Putamen (tissue), 1 donor: ENCODE results near the gene LASP1NB.
"Not testable (repeated sequence)": the region's sequence is repeated elsewhere in the genome, so short reads cannot be mapped to it uniquely, and the experiment has no call there.

Experiments
- DNase-seq: peaks from one replicate; pipeline ENCODE4 v3.0.0-alpha.2; 2016; ENCODE audit warnings: low spot score

LASP1NB gene

DNA sequence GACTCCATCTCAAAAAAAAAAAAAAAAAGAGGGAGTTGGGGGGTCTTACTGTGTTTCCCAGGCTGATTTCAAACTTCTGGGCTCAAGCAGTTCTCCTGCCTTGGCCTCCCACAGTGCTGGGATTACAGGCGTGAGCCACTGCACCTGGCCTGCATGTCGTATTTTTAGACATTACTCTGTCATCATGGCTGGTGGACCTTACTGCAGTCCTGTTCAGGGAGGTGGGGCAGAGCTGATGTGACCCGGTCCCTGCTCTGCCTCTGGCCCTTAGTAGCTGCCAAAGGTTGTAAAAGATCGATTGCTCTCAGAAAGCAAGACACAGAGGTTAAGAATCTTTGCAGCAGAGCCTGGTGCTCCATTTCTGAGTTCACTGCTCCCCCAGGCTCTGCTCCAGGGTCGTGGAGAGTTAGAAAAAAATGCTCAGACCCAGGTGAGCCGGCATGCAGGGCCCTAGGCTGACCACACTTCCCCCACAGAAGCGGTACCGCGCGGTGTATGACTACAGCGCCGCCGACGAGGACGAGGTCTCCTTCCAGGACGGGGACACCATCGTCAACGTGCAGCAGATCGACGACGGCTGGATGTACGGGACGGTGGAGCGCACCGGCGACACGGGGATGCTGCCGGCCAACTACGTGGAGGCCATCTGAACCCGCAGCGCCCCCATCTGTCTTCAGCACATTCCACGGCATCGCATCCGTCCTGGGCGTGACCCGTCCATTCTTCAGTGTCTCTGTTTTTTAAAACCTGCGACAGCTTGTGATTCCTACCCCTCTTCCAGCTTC, 7.1 kb upstream of the LASP1NB start:
- no peak for DNase-seq

DNA sequence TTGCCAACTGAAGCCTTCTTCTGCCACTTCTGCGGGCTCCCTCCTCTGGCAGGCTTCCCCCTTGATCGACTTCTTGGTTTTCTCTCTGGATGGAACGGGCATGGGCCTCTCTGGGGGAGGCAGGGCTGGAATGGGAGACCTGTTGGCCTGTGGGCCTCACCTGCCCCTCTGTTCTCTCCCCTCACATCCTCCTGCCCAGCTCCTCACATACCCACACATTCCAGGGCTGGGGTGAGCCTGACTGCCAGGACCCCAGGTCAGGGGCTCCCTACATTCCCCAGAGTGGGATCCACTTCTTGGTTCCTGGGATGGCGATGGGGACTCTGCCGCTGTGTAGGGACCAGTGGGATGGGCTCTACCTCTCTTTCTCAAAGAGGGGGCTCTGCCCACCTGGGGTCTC, 6.5 kb upstream of the LASP1NB start:
- DNase-seq: no peak

DNA sequence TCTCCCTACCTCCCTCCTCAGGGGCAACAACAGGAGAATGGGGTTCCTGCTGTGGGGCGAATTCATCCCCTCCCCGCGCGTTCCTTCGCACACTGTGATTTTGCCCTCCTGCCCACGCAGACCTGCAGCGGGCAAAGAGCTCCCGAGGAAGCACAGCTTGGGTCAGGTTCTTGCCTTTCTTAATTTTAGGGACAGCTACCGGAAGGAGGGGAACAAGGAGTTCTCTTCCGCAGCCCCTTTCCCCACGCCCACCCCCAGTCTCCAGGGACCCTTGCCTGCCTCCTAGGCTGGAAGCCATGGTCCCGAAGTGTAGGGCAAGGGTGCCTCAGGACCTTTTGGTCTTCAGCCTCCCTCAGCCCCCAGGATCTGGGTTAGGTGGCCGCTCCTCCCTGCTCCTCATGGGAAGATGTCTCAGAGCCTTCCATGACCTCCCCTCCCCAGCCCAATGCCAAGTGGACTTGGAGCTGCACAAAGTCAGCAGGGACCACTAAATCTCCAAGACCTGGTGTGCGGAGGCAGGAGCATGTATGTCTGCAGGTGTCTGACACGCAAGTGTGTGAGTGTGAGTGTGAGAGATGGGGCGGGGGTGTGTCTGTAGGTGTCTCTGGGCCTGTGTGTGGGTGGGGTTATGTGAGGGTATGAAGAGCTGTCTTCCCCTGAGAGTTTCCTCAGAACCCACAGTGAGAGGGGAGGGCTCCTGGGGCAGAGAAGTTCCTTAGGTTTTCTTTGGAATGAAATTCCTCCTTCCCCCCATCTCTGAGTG, 5.9 kb upstream of the LASP1NB start:
- DNase-seq: no peak

DNA sequence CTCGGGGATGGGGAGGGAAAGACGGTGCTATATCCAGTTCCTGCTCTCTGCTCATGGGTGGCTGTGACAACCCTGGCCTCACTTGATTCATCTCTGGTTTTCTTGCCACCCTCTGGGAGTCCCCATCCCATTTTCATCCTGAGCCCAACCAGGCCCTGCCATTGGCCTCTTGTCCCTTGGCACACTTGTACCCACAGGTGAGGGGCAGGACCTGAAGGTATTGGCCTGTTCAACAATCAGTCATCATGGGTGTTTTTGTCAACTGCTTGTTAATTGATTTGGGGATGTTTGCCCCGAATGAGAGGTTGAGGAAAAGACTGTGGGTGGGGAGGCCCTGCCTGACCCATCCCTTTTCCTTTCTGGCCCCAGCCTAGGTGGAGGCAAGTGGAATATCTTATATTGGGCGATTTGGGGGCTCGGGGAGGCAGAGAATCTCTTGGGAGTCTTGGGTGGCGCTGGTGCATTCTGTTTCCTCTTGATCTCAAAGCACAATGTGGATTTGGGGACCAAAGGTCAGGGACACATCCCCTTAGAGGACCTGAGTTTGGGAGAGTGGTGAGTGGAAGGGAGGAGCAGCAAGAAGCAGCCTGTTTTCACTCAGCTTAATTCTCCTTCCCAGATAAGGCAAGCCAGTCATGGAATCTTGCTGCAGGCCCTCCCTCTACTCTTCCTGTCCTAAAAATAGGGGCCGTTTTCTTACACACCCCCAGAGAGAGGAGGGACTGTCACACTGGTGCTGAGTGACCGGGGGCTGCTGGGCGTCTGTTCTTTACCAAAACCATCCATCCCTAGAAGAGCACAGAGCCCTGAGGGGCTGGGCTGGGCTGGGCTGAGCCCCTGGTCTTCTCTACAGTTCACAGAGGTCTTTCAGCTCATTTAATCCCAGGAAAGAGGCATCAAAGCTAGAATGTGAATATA, 4.8 kb upstream of the LASP1NB start:
- no peak for DNase-seq

DNA sequence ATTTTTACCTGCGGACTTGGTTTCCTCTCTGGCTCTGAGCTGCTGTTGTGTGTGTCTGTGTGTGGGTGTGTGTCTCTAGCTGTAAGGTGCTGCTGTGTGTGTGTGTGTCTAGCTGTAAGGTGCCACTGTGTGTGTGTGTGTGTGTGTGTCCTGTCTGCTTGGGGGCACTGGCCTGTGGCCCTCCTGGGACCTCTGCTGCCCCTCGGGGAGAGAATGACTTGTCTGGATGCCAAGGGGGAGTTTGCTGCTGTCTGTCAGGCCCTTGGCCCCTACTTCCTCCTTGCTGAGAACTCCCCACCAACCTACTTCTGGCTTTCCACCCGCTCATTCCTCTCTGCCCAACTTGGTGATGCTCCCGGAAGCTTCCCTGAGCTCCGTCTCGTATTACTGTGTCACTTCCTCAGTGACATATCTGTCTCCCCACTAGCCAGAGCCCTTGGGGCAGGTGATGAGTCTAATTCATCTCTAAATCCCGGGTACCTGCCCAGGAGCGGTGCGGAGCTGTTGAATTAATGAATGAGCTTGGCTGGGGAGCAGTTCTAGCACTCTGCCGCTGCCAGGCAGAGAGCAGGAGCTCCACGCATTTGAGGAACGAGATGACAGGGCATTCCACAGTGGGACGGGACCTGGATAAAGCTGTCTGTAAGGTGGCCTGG, 3.5 kb upstream of the LASP1NB start:
- DNase-seq: no peak

DNA sequence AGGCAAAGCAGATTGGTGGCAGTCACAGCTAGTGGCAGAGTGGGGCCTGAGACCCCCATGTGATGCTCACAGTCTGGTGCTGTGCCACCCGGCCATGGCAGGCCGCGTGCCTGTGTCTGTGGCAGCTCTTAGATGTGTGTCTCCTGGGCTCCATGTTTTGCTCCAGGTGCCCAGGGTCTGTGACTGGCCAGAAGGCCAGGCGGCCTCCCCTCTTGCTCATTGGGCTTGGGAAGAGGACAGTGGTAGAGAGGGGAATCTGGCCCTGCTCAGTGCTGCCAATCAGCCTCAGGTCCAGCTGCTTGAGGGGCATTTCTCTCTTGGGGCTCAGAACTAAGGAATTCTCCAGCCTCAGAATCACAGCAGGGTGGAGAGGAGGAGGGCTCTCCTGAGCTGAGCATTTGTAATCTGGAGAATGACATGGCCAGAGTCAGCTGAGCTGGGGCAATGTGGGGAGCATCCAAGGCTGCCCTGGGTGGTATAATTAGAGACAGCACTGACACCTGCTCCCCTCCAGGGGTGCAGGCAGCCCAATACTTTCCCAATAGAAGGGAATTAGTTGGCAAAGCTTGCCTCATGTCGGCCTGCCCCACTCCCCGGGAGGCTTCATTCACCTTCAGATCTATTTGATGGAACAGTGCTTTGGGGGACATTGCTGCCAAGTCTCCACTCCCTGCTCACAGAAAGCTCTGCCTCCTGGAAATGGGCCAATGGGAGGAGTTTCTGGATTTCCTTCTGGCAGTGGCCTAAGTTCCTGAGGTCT, 2.7 kb upstream of the LASP1NB start:
- peak; percentile 55 for DNase-seq

DNA sequence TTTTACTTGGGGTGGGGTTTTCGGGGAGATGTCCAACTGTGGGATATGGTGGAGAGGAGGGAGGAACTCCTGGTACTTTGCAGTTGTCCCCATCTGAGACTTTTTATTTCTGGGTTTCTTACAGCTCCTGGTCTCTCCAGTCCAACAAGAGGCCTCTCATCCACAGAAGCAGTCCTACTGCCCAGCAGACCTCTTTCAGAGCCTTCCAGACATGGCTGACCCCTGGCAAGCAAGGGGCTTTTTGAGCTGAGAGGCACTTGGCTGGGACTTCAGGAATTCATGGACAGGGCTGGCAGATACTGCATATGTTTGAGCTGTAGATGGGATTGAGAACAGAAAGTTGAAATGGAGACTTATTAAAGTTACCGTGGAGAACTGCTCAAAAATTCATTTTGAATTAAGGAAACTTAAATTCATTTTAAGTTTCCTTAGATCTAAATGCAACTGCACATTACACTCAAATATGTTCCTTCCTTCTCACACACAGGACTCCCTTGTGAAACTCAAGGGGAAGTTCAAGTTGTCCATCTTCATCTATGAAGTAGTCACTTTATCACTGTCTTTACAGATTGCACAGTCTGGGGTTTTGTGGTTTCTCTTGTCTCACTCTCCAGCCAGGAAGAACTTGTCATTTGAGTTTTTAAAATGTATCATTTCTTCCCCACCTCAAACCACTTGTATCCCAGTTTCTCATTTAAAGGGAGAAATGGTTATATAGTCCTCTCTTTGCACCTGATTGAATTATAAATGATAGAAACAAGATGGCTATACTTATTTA, 1.1 kb downstream of the LASP1NB start:
- no peak for DNase-seq

DNA sequence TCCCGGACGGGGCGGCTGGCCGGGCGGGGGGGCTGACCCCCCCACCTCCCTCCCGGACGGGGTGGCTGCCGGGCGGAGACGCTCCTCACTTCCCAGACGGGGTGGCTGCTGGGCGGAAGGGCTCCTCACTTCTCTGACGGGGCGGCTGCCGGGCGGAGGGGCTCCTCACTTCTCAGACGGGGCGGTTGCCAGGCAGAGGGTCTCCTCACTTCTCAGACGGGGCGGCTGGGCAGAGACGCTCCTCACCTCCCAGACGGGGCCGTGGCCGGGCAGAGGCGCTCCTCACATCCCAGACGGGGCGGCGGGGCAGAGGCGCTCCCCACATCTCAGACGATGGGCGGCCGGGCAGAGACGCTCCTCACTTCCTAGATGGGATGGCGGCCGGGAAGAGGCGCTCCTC, 5.4 kb downstream of the LASP1NB start:
- not testable (repeated sequence) for DNase-seq

DNA sequence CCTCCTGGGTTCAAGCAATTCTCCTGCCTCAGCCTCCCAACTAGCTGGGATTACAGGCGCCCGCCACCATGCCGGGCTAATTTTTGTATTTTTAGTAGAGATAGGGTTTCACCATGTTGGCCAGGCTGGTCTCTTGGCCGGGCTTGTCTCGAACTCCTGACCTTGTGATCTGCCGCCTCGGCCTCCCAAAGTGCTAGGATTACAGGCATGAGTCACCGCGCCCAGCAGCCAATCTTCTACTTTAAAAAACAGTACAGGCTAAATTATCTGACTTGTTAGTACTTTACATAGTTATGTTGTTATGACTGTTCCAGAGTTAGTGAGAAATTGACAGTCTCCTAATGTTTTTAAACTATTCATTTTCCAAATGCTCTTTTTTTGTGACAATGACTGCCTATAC, 8.5 kb downstream of the LASP1NB start:
- DNase-seq: not testable (repeated sequence)

DNA sequence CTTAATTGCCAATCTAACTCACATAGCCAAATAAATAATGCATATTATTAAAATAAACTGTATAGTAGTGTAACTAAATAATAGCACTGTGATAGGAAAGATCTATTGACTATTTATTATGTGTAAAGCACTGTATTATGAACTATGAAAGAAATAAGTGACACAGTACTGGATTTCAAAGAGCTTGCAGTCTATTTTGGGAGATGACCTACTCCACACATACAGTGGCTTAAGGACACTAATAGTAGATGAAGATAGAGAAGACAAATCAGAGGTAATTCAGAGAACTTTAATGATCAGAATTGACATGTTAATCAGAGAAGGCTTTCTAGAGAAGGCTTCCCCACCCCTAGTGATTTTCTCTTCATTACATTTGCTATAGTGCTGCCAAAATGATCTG, 14.6 kb downstream of the LASP1NB start:
- DNase-seq: no peak

DNA sequence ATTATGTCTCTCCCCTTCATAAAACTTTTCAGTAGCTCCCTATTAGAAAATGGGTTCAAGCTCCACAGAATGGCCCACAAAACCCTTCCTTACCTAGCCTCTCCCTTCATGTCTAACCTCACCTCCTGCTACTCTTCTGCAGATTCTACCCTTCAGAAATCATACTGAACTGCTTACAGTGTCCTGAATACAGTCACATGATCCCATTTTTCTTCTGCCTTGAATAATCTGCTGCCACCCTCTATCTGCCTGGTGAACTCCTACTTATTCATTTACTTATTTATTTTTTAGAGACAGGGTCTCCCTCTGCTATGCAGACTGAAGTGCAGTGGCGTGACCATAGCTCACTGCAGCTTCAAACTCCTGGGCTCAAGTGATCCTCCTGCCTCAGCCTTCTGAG, 15.0 kb downstream of the LASP1NB start:
- no peak for DNase-seq

DNA sequence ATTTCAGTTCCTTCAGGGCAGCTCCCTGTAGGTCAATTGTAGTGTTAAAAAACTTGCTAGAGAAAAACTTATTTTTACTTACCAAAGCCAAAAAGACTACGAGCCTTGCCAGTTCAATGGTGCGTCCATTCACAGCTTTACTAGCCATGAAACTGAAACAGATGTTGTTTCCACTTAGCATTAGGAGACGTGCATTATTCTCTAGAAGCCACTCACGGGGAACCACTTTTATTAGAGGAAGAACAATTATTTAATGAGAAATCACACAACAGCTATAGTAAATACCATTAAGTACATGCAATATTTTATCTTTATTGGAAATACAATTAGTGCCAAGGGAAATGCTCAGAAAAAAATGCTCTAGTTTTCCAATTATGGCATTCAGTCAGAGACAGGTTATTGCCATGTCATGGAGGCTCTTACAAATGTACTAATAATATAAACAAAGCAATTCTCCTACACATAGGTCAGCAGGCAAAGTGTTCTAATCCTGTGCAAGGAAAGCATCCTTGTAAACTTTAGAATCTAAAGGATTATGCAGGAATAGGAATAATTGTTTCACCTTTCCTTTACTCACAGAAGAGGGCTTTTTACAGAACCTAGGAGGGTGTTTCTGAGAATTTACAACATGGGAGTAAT, 17.4 kb downstream of the LASP1NB start:
- no peak for DNase-seq

DNA sequence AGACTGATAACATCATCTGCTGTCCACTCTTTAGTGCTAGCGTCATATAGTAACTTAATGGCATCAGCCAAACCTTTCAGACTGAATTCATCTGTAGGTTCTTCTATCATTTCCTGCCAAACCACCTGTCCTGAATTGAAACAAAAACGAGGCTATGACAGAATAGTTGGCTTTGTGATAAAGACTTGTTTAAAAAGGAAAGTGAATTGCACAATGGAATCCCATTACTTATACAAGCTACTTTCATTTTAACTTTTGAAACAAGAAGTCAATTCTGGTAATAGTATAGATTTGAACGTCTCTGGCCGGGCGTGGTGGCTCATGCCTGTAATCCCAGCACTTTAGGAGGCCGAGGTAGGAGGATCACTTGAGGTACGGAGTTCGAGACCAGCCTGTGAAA, 18.2 kb downstream of the LASP1NB start:
- no peak for DNase-seq

DNA sequence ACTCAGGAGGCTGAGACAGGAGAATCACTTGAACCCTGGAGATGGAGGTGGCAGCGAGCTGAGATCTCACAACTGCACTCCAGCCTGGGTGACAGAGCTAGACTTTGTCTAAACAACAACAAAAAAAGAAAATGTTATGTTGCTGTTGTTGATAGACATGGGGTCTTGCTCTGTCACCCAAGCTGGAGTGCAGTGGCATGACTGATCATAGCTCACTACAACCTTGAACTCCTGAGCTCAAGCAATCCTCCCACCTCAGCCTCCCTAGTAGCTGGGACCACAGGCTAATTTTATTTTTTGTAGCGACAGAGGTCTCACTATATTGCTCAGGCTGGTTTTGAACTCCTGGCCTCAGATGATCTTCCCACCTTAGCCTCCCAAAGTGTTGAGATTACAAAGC, 21.8 kb downstream of the LASP1NB start:
- no peak for DNase-seq

DNA sequence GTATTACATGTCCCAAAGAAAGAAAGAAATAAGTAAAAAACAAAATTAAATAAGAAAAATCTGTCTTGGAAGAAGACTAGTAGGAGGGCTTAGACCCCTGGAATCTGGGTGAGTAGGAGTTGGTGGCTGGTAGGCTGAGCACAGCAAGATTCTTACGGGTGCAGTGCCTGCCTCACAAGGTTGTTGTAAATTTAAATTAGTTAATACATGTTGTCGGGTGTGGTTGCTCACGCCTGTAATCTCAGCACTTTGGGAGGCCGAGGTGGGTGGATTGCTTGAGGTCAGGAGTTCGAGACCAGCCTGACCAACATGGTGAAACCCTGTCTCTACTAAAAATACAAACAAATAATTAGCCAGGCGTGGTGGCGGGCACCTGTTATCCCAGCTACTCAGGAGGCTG, 28.4 kb downstream of the LASP1NB start:
- not testable (repeated sequence) for DNase-seq

DNA sequence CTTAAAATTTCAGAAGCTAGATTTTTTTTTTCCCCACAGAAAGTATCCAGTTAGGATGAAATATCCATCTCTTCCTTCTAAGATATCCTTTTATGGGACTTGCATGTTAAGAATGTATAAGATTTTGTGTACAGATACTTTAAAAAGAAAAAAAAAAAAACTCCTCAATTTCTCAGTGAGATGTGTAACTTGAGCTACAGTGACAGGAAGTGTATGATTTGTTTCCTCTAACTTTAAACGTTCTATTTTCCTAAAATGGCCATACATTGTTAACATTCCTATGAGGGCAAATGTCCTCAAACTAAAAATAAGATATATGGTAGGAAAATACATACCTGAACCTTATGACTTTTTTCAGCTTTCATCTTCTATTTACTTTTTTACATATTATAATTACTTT, 32.9 kb downstream of the LASP1NB start:
- DNase-seq: no peak

DNA sequence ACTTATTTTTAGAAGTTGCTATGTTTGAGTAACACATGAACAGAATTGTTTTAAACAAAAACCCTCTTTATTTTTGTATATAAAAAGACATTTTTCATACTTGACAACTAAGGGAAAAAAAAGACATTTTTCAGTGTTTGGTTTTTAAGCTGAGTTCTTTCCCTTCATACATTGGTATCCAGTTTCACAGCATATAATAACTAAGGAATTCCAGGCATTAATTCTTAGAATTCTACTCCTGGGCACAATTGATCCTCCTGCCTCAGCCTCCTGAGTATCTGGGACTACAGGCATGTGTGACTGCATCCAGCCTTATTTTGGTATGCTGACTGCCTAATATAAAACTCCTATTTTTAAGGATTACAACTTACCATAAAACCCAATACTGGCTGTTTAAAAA, 33.3 kb downstream of the LASP1NB start:
- DNase-seq: no peak

DNA sequence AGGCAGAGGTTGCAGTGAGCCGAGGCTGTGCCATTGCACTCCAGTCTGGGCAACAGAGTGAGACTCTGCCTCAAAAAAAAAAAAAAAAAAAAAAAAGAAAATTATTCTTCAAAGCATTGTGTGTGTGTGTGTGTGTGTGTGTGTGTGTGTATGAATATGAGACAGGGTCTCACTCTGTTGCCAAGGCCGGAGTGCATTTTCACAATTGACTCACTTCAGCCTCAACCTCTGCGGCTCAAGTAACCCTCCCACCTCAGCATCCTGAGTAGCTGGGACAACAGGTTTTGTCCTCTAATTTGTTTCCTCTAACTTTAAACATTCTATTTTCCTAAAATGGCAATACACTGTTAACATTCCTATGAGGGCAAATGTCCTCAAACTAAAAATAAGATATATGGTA, 34.1 kb downstream of the LASP1NB start:
- no peak for DNase-seq

DNA sequence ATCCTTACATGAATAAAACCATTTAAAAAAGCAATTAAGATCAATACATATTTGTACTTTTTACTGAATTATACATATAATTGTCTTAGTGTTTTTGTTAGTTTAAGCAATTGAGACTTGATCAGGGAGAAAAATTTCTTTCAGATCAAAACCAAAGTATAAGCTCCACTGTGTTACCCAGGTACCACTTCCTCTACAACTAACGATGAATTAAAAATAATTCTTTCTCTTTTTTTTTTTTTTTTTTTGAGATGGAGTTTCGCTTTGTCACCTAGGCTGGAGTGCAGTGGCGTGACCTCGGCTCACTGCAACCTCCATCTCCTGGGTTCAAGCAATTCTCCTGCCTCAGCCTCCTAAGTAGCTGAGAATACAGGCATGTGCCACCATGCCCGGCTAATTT, 35.0 kb downstream of the LASP1NB start:
- no peak for DNase-seq

DNA sequence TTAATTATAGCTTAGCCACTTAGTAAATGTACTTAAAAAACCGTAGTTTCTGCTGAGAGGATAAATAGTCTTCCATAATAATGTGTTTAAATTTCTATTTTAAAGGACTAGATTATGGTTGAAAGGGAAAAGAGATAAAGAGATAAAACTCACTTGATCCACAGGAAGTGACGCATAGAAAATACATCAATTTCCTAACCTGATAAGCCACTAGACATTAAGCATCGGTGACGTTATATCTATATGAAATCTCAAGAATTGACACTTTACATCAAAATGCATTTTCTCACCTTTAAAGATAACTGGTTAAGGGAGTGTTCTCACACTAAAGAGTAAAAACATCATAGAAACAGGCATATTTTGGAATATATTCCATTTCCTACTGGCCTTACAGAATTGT, 36.0 kb downstream of the LASP1NB start:
- no peak for DNase-seq
